SU-DHL-6 (cell line): ENCODE data around the gene AMACR.

ENCODE experiments used
- EZH2phosphoT487 ChIP-seq: fragments of 200-600 bp; sonication (generic), shearing (Covaris generic); conservative IDR thresholded peaks from 2 replicates; pipeline ENCODE4 v1.6.1; 2018; ENCODE audit warnings: mild to moderate bottlenecking, antibody characterized with exemption, low read length, moderate library complexity, mixed read lengths
- TF ChIP-seq, protein P1 (sequence below): fragments of 200-600 bp; sonication (generic); IDR thresholded peaks from one replicate; pipeline ENCODE4 v1.5.1; 2017; ENCODE audit warnings: antibody characterized with exemption, mild to moderate bottlenecking, low read length, moderate library complexity; ENCODE audit not compliant: insufficient read depth, poor library complexity, severe bottlenecking

DNA sequence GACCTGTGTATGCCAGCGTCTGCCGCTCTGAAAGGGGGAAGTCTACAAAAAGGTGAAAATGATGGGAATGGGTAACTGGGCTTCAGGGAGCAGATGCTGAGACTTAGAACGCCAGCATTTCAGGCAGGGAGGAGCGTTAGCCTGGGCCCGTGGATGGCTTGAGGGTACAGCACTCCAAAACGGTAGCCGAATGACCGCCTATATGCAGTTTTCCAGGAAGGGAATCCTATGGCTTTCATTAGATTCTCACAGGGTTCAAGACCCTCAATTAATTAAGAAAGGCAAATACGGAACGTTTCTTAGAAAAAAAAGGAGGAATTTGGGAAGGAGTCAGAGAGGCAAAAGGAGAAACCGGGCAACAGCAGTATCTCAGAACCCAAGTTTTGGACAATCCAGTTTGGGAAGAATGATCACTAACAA lies 639 bp downstream of the AMACR start:
- TF ChIP-seq, protein P1, sequence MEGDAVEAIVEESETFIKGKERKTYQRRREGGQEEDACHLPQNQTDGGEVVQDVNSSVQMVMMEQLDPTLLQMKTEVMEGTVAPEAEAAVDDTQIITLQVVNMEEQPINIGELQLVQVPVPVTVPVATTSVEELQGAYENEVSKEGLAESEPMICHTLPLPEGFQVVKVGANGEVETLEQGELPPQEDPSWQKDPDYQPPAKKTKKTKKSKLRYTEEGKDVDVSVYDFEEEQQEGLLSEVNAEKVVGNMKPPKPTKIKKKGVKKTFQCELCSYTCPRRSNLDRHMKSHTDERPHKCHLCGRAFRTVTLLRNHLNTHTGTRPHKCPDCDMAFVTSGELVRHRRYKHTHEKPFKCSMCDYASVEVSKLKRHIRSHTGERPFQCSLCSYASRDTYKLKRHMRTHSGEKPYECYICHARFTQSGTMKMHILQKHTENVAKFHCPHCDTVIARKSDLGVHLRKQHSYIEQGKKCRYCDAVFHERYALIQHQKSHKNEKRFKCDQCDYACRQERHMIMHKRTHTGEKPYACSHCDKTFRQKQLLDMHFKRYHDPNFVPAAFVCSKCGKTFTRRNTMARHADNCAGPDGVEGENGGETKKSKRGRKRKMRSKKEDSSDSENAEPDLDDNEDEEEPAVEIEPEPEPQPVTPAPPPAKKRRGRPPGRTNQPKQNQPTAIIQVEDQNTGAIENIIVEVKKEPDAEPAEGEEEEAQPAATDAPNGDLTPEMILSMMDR: no peak
- no peak for TF ChIP-seq EZH2phosphoT487
